ENCODE measurements around the gene HSD11B2.

DNA sequence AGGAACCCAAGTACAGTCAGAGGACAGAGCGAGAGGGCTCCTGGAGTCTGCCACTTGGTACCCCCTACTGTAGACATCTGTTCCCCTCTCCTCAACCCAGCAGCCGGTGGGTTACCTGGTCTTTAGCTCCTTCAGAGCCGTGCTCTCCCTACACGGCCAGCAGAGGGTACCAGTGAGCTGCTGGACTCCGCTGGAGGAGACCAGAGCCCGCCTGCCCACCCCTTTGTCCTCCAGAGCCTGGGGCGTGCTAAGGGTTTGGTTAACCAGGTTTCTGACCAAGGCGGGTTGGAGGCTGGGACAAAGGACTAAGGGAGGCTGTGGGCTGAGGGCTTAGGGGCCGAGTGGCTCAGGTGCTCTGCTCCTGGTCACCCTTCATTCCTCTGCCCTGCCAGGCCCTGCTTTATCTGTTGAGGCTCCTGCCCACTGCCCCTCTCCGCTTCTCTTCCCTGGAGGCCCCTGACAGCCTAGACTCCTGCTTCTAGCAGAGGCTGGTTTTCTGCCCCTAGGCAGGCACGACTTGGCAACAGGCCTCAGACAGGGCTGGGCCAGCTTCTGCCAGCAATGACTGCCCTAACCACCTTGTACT, 2.7 kb upstream of the HSD11B2 start:
- TF ChIP-seq CREM (CRISPR knock-in tag; IDR thresholded peaks at IDR 0.05) = no peak
- TF ChIP-seq, protein P1, sequence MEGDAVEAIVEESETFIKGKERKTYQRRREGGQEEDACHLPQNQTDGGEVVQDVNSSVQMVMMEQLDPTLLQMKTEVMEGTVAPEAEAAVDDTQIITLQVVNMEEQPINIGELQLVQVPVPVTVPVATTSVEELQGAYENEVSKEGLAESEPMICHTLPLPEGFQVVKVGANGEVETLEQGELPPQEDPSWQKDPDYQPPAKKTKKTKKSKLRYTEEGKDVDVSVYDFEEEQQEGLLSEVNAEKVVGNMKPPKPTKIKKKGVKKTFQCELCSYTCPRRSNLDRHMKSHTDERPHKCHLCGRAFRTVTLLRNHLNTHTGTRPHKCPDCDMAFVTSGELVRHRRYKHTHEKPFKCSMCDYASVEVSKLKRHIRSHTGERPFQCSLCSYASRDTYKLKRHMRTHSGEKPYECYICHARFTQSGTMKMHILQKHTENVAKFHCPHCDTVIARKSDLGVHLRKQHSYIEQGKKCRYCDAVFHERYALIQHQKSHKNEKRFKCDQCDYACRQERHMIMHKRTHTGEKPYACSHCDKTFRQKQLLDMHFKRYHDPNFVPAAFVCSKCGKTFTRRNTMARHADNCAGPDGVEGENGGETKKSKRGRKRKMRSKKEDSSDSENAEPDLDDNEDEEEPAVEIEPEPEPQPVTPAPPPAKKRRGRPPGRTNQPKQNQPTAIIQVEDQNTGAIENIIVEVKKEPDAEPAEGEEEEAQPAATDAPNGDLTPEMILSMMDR (IDR thresholded peaks at IDR 0.05) = peak; percentile 80
- TF ChIP-seq, protein P2, sequence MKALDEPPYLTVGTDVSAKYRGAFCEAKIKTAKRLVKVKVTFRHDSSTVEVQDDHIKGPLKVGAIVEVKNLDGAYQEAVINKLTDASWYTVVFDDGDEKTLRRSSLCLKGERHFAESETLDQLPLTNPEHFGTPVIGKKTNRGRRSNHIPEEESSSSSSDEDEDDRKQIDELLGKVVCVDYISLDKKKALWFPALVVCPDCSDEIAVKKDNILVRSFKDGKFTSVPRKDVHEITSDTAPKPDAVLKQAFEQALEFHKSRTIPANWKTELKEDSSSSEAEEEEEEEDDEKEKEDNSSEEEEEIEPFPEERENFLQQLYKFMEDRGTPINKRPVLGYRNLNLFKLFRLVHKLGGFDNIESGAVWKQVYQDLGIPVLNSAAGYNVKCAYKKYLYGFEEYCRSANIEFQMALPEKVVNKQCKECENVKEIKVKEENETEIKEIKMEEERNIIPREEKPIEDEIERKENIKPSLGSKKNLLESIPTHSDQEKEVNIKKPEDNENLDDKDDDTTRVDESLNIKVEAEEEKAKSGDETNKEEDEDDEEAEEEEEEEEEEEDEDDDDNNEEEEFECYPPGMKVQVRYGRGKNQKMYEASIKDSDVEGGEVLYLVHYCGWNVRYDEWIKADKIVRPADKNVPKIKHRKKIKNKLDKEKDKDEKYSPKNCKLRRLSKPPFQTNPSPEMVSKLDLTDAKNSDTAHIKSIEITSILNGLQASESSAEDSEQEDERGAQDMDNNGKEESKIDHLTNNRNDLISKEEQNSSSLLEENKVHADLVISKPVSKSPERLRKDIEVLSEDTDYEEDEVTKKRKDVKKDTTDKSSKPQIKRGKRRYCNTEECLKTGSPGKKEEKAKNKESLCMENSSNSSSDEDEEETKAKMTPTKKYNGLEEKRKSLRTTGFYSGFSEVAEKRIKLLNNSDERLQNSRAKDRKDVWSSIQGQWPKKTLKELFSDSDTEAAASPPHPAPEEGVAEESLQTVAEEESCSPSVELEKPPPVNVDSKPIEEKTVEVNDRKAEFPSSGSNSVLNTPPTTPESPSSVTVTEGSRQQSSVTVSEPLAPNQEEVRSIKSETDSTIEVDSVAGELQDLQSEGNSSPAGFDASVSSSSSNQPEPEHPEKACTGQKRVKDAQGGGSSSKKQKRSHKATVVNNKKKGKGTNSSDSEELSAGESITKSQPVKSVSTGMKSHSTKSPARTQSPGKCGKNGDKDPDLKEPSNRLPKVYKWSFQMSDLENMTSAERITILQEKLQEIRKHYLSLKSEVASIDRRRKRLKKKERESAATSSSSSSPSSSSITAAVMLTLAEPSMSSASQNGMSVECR (CRISPR knock-in tag; IDR thresholded peaks at IDR 0.05; ENCODE audit: borderline replicate concordance) = no peak
- TF ChIP-seq EMX1 (CRISPR knock-in tag; IDR thresholded peaks at IDR 0.05) = no peak
- TF ChIP-seq, protein P3, sequence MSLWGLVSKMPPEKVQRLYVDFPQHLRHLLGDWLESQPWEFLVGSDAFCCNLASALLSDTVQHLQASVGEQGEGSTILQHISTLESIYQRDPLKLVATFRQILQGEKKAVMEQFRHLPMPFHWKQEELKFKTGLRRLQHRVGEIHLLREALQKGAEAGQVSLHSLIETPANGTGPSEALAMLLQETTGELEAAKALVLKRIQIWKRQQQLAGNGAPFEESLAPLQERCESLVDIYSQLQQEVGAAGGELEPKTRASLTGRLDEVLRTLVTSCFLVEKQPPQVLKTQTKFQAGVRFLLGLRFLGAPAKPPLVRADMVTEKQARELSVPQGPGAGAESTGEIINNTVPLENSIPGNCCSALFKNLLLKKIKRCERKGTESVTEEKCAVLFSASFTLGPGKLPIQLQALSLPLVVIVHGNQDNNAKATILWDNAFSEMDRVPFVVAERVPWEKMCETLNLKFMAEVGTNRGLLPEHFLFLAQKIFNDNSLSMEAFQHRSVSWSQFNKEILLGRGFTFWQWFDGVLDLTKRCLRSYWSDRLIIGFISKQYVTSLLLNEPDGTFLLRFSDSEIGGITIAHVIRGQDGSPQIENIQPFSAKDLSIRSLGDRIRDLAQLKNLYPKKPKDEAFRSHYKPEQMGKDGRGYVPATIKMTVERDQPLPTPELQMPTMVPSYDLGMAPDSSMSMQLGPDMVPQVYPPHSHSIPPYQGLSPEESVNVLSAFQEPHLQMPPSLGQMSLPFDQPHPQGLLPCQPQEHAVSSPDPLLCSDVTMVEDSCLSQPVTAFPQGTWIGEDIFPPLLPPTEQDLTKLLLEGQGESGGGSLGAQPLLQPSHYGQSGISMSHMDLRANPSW (CRISPR knock-in tag; conservative IDR thresholded peaks at IDR 0.05; ENCODE audit: low read depth) = no peak
- no peak for TF ChIP-seq NFYB (CRISPR knock-in tag; conservative IDR thresholded peaks at IDR 0.05; ENCODE audit: low read depth)
- TF ChIP-seq CBFB (CRISPR knock-in tag; IDR thresholded peaks at IDR 0.05; ENCODE audit: low read depth) = no peak
- TF ChIP-seq, protein P4, sequence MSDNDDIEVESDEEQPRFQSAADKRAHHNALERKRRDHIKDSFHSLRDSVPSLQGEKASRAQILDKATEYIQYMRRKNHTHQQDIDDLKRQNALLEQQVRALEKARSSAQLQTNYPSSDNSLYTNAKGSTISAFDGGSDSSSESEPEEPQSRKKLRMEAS (CRISPR knock-in tag; IDR thresholded peaks at IDR 0.05) = no peak
